H9 (cell line): Measurements from ENCODE around the gene TESK1. TPM values are rescaled to one million over a fixed set of nuclear protein-coding genes. Genes with fewer than 3 reads are reported as not detected.

Source experiments
- DNase-seq: peaks from one replicate; pipeline ENCODE4 v3.0.0-alpha.2; 2017
- H2AFZ ChIP-seq: one replicate; pipeline ENCODE4 v1.6.1; 2013; ENCODE audit warnings: mild to moderate bottlenecking, low read length, control low read depth, moderate library complexity
- H2AK5ac ChIP-seq: 2 replicates; pipeline ENCODE4 v1.6.1; 2013; ENCODE audit warnings: low read length, control low read depth, mixed read lengths; ENCODE audit not compliant: insufficient read length
- H2BK120ac ChIP-seq: one replicate; pipeline ENCODE4 v1.6.1; 2013; ENCODE audit warnings: low read depth, mild to moderate bottlenecking, low read length, control low read depth, inconsistent platforms; ENCODE audit not compliant: poor library complexity, severe bottlenecking
- H2BK12ac ChIP-seq: 2 replicates; pipeline ENCODE4 v1.6.1; 2013; ENCODE audit warnings: low read length, control low read depth, mixed read lengths, low read depth; ENCODE audit not compliant: insufficient read length
- H2BK15ac ChIP-seq: 2 replicates; pipeline ENCODE4 v1.6.1; 2013; ENCODE audit warnings: low read depth, low read length, control low read depth
- H2BK20ac ChIP-seq: one replicate; pipeline ENCODE4 v1.6.1; 2013; ENCODE audit warnings: low read depth, mild to moderate bottlenecking, low read length, control low read depth, inconsistent platforms; ENCODE audit not compliant: poor library complexity, severe bottlenecking
- H2BK5ac ChIP-seq: 2 replicates; pipeline ENCODE4 v1.6.1; 2013; ENCODE audit warnings: low read length, control low read depth, mixed read lengths; ENCODE audit not compliant: insufficient read length
- H3K14ac ChIP-seq: 2 replicates; pipeline ENCODE4 v1.6.1; 2013; ENCODE audit warnings: low read length, control low read depth; ENCODE audit not compliant: insufficient read depth
- H3K18ac ChIP-seq: 2 replicates; pipeline ENCODE4 v1.6.1; 2013; ENCODE audit warnings: low read depth, mild to moderate bottlenecking, mixed read lengths, low read length, control low read depth; ENCODE audit not compliant: insufficient read length
- H3K23ac ChIP-seq: 2 replicates; pipeline ENCODE4 v1.6.1; 2013; ENCODE audit warnings: low read length, control low read depth, mixed read lengths, low read depth; ENCODE audit not compliant: insufficient read length
- H3K23me2 ChIP-seq: 2 replicates; pipeline ENCODE4 v1.6.1; 2013; ENCODE audit warnings: low read depth, mild to moderate bottlenecking, mixed read lengths, low read length, control low read depth; ENCODE audit not compliant: insufficient read length, poor library complexity, severe bottlenecking
- H3K27ac ChIP-seq: 2 replicates; pipeline ENCODE4 v1.5.1; 2013; ENCODE audit warnings: low read length, control low read depth, mixed read lengths, low read depth; ENCODE audit not compliant: insufficient read length
- H3K27me3 ChIP-seq: 2 replicates; pipeline ENCODE4 v1.6.1; 2013; ENCODE audit warnings: low read length, control low read depth, inconsistent platforms; ENCODE audit not compliant: insufficient read depth
- H3K4ac ChIP-seq: 2 replicates; pipeline ENCODE4 v1.6.1; 2013; ENCODE audit warnings: low read depth, mild to moderate bottlenecking, control low read depth, inconsistent platforms, low read length, moderate library complexity
- H3K4me1 ChIP-seq: 2 replicates; pipeline ENCODE4 v1.6.1; 2013; ENCODE audit warnings: low read length, control low read depth, inconsistent platforms; ENCODE audit not compliant: insufficient read depth
- H3K4me2 ChIP-seq: 2 replicates; pipeline ENCODE4 v1.6.1; 2013; ENCODE audit warnings: low read length, control low read depth, mixed read lengths; ENCODE audit not compliant: insufficient read length, insufficient read depth
- H3K56ac ChIP-seq: 2 replicates; pipeline ENCODE4 v1.6.1; 2013; ENCODE audit warnings: low read depth, mild to moderate bottlenecking, mixed read lengths, low read length, control low read depth; ENCODE audit not compliant: insufficient read length
- H3K79me1 ChIP-seq: 2 replicates; pipeline ENCODE4 v1.6.1; 2013; ENCODE audit warnings: low read depth, mild to moderate bottlenecking, moderate library complexity, low read length, control low read depth, inconsistent platforms; ENCODE audit not compliant: insufficient read depth, poor library complexity, severe bottlenecking
- H3K79me2 ChIP-seq: 2 replicates; pipeline ENCODE4 v1.6.1; 2013; ENCODE audit warnings: low read length, control low read depth, inconsistent platforms; ENCODE audit not compliant: insufficient read depth
- H3K9ac ChIP-seq: 2 replicates; pipeline ENCODE4 v1.6.1; 2013; ENCODE audit warnings: low read length, control low read depth, mixed read lengths; ENCODE audit not compliant: insufficient read length; ENCODE audit errors: extremely low read depth
- H3K9me3 ChIP-seq: one replicate; pipeline ENCODE4 v1.6.1; 2013; ENCODE audit warnings: low read depth, low read length, inconsistent platforms; ENCODE audit not compliant: control insufficient read depth
- H3T11ph ChIP-seq: one replicate; pipeline ENCODE4 v1.6.1; 2013; ENCODE audit warnings: mild to moderate bottlenecking, low read length, control low read depth, inconsistent platforms
- H4K20me1 ChIP-seq: one replicate; pipeline ENCODE4 v1.6.1; 2013; ENCODE audit not compliant: control insufficient read depth, insufficient read length, insufficient read depth
- H4K5ac ChIP-seq: 2 replicates; pipeline ENCODE4 v1.6.1; 2013; ENCODE audit warnings: low read depth, mild to moderate bottlenecking, mixed read lengths, low read length, control low read depth; ENCODE audit not compliant: insufficient read length
- H4K8ac ChIP-seq: replicated peaks from 2 replicates; pipeline ENCODE4 v1.6.1; 2013; ENCODE audit warnings: low read length, control low read depth, mixed read lengths, low read depth; ENCODE audit not compliant: insufficient read length
- H4K91ac ChIP-seq: 2 replicates; pipeline ENCODE4 v1.6.1; 2013; ENCODE audit warnings: low read depth, mild to moderate bottlenecking, moderate library complexity, mixed read lengths, low read length, control low read depth; ENCODE audit not compliant: insufficient read length
- H3K27ac Mint-ChIP-seq, 3 experiments: 2 replicates in 2 of 3; 3 replicates in 1 of 3; pipeline ENCODE4 v1.8.0; 2020 to 2021; ENCODE audit warnings: mixed read lengths in 3 of 3, mild to moderate bottlenecking in 1 of 3, moderate library complexity in 1 of 3
- H3K27me3 Mint-ChIP-seq: 2 replicates; pipeline ENCODE4 v1.8.0; 2021; ENCODE audit warnings: low read depth, mild to moderate bottlenecking, moderate library complexity, mixed read lengths
- H3K36me3 Mint-ChIP-seq, 3 experiments: 2 replicates in 2 of 3; 3 replicates in 1 of 3; pipeline ENCODE4 v1.8.0; 2020 to 2021; ENCODE audit warnings: low read depth in 3 of 3, mixed read lengths in 3 of 3; ENCODE audit not compliant: insufficient read depth in 1 of 3
- H3K4me1 Mint-ChIP-seq, 2 experiments: 2 replicates each; pipeline ENCODE4 v1.8.0; 2020; ENCODE audit warnings: mixed read lengths in 2 of 2
- H3K4me3 Mint-ChIP-seq, 2 experiments: 2 replicates in 1 of 2; 3 replicates in 1 of 2; pipeline ENCODE4 v1.8.0; 2020 to 2021; ENCODE audit warnings: mild to moderate bottlenecking in 2 of 2, mixed read lengths in 2 of 2, moderate library complexity in 1 of 2
- H3K9me3 Mint-ChIP-seq, 2 experiments: 2 replicates in 1 of 2; 3 replicates in 1 of 2; pipeline ENCODE4 v1.8.0; 2020; ENCODE audit warnings: mild to moderate bottlenecking in 2 of 2, mixed read lengths in 2 of 2, moderate library complexity in 1 of 2
- WGBS: extraction: QIAGEN DNeasy Blood & Tissue Kit; methylation state at CpG from one replicate; pipeline ENCODE4 v1.1.7; 2013; ENCODE audit warnings: missing lambda C conversion rate, low lambda C conversion rate, mixed read lengths; ENCODE audit not compliant: insufficient read length; ENCODE audit errors: extremely low coverage; 5-methylcytosine and 5-hydroxymethylcytosine counted together
- total RNA-seq: library from RNA; stranded (reverse); gene quantifications from 2 replicates; pipeline ENCODE4 v1.2.1, GENCODE V29; 2021
- TF ChIP-seq, protein P1 (sequence below): fragments of 200-600 bp; sonication (generic); conservative IDR thresholded peaks from 3 replicates; pipeline ENCODE4 v1.8.0; 2021; ENCODE audit warnings: antibody characterized with exemption, mild to moderate bottlenecking

Gene TESK1
- total RNA-seq, 1 experiment from 2014 or later: 28.6 TPM

- no peak overlapping the region for H3K18ac ChIP-seq
- no peak overlapping the region for H3K4ac ChIP-seq
- H2BK12ac ChIP-seq: no peak overlapping the region
- H2AFZ ChIP-seq: no peak overlapping the region
- H3K56ac ChIP-seq: no peak overlapping the region
- H3K9me3 ChIP-seq: no peaks in the 10 kb centered on the region
- no peaks in the 10 kb centered on the region for H3K27me3 ChIP-seq
- no peak overlapping the region for H3K27ac ChIP-seq
- no peaks in the 10 kb centered on the region for H3K4me1 Mint-ChIP-seq
- no peak overlapping the region for H3K27ac Mint-ChIP-seq
- TF ChIP-seq, protein P1, sequence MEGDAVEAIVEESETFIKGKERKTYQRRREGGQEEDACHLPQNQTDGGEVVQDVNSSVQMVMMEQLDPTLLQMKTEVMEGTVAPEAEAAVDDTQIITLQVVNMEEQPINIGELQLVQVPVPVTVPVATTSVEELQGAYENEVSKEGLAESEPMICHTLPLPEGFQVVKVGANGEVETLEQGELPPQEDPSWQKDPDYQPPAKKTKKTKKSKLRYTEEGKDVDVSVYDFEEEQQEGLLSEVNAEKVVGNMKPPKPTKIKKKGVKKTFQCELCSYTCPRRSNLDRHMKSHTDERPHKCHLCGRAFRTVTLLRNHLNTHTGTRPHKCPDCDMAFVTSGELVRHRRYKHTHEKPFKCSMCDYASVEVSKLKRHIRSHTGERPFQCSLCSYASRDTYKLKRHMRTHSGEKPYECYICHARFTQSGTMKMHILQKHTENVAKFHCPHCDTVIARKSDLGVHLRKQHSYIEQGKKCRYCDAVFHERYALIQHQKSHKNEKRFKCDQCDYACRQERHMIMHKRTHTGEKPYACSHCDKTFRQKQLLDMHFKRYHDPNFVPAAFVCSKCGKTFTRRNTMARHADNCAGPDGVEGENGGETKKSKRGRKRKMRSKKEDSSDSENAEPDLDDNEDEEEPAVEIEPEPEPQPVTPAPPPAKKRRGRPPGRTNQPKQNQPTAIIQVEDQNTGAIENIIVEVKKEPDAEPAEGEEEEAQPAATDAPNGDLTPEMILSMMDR: no peak
- H2BK5ac ChIP-seq: no peak overlapping the region
- H3K79me1 ChIP-seq: no peaks in the 10 kb centered on the region
- H3K36me3 Mint-ChIP-seq: no peaks in the 10 kb centered on the region
- no peak overlapping the region for H3T11ph ChIP-seq
- H3K23me2 ChIP-seq: no peaks in the 10 kb centered on the region
- no peak overlapping the region for H3K4me3 Mint-ChIP-seq
- H4K5ac ChIP-seq: no peak overlapping the region
- no peaks in the 10 kb centered on the region for H3K79me2 ChIP-seq
- H3K14ac ChIP-seq: no peak overlapping the region
- H4K20me1 ChIP-seq: no peaks in the 10 kb centered on the region
- H3K27me3 Mint-ChIP-seq: no peaks in the 10 kb centered on the region; the same call in 1 of the 2 replicates
- H3K4me2 ChIP-seq: no peak overlapping the region
- no CpG with 5 or more reads among the region's 5 CpGs for WGBS
- H4K91ac ChIP-seq: no peak overlapping the region
- H3K9ac ChIP-seq: no peak overlapping the region
- H2BK120ac ChIP-seq: no peak overlapping the region
- H2BK20ac ChIP-seq: no peak overlapping the region
- H2AK5ac ChIP-seq: no peak overlapping the region
- no peak for DNase-seq
- H3K9me3 Mint-ChIP-seq: no peaks in the 10 kb centered on the region
- no peak overlapping the region for H3K23ac ChIP-seq
- H3K4me1 ChIP-seq: no peaks in the 10 kb centered on the region
- H2BK15ac ChIP-seq: no peak overlapping the region
- H4K8ac ChIP-seq: no peak overlapping the region
These were observed 24.5 kb downstream of the TESK1 start for GRCh38 chr9:35629597-35629996.
